ENCODE data around the gene ITGA8.

ITGA8 gene

GRCh38 chr10:15491856-15492642 is 227.7 kb downstream of the ITGA8 start:
- H3K27me3 ChIP-seq (replicated peaks; ENCODE audit: control insufficient read depth, insufficient read depth, low read length), result no peaks in the 10 kb centered on the region
- no peak for DNase-seq (ENCODE audit: extremely low read depth, insufficient read length)
- no peak overlapping the region for H3K4me3 ChIP-seq (replicated peaks; ENCODE audit: low read depth, low read length)
- H3K36me3 ChIP-seq (ENCODE audit: control insufficient read depth, insufficient read depth, low read length), result no peaks in the 10 kb centered on the region
- TF ChIP-seq CTCF (IDR thresholded peaks at IDR 0.05; ENCODE audit: insufficient read depth, low read length, poor library complexity, severe bottlenecking), result no peak

- Histone ChIP-seq H3K27me3 (replicated peaks; ENCODE audit: control insufficient read depth, insufficient read depth, low read length) (no peaks in the 10 kb centered on the region), H3K36me3 (ENCODE audit: control insufficient read depth, insufficient read depth, low read length) (no peaks in the 10 kb centered on the region), H3K4me3 (replicated peaks; ENCODE audit: low read depth, low read length) (no peak overlapping the region)
- TF ChIP-seq CTCF (IDR thresholded peaks at IDR 0.05; ENCODE audit: insufficient read depth, low read length, poor library complexity, severe bottlenecking), result no peak
- DNase-seq (ENCODE audit: extremely low read depth, insufficient read length), result no peak
Measured at GRCh38 chr10:15489431-15489830, 230.3 kb downstream of the ITGA8 start.

GRCh38 chr10:15487376-15487775 is 232.3 kb downstream of the ITGA8 start:
- DNase-seq (ENCODE audit: extremely low read depth, insufficient read length), result no peak
- Histone ChIP-seq H3K4me3 (replicated peaks; ENCODE audit: low read depth, low read length) (no peak overlapping the region), H3K27me3 (replicated peaks; ENCODE audit: control insufficient read depth, insufficient read depth, low read length) (no peaks in the 10 kb centered on the region), H3K36me3 (ENCODE audit: control insufficient read depth, insufficient read depth, low read length) (no peaks in the 10 kb centered on the region)
- TF ChIP-seq CTCF (IDR thresholded peaks at IDR 0.05; ENCODE audit: insufficient read depth, low read length, poor library complexity, severe bottlenecking), result no peak

- Histone ChIP-seq H3K36me3 (ENCODE audit: control insufficient read depth, insufficient read depth, low read length) (no peaks in the 10 kb centered on the region), H3K4me3 (replicated peaks; ENCODE audit: low read depth, low read length) (no peak overlapping the region), H3K27me3 (replicated peaks; ENCODE audit: control insufficient read depth, insufficient read depth, low read length) (no peaks in the 10 kb centered on the region)
- DNase-seq (ENCODE audit: extremely low read depth, insufficient read length), result no peak
- TF ChIP-seq CTCF (IDR thresholded peaks at IDR 0.05; ENCODE audit: insufficient read depth, low read length, poor library complexity, severe bottlenecking), result no peak
Measured at GRCh38 chr10:15486404-15486803, 233.3 kb downstream of the ITGA8 start.

- no peak for TF ChIP-seq CTCF (IDR thresholded peaks at IDR 0.05; ENCODE audit: insufficient read depth, low read length, poor library complexity, severe bottlenecking)
- no peak overlapping the region for H3K4me3 ChIP-seq (replicated peaks; ENCODE audit: low read depth, low read length)
- H3K27me3 ChIP-seq (replicated peaks; ENCODE audit: control insufficient read depth, insufficient read depth, low read length), result no peaks in the 10 kb centered on the region
- no peak for DNase-seq (ENCODE audit: extremely low read depth, insufficient read length)
- H3K36me3 ChIP-seq (ENCODE audit: control insufficient read depth, insufficient read depth, low read length), result no peaks in the 10 kb centered on the region
Measured at GRCh38 chr10:15485684-15486316, 233.9 kb downstream of the ITGA8 start.

Data from GM06990 (cell line).